GM12878 (cell line): Measurements from ENCODE around the gene CELF2. TPM values are rescaled to one million over a fixed set of nuclear protein-coding genes. Genes with fewer than 3 reads are reported as not detected.

ENCODE experiments used
- ASH2L ChIP-seq: fragments of 300-600, 200-600 bp; sonication (generic); IDR thresholded peaks from 2 replicates; pipeline ENCODE4 v1.6.1; 2017; ENCODE audit warnings: low read depth, mild to moderate bottlenecking, borderline replicate concordance
- DPF2 ChIP-seq: fragments of 450-650 bp; IDR thresholded peaks from 2 replicates; pipeline ENCODE4 v1.6.1; 2017; ENCODE audit warnings: mild to moderate bottlenecking
- EED ChIP-seq: sonication (generic); IDR thresholded peaks from 2 replicates; pipeline ENCODE4 v1.6.1; 2016; ENCODE audit warnings: antibody characterized with exemption, low read depth
- FOS ChIP-seq: IDR thresholded peaks from 3 replicates; pipeline ENCODE4 v1.6.1; 2011; ENCODE audit warnings: borderline replicate concordance; ENCODE audit not compliant: insufficient read length; ENCODE audit errors: extremely low read depth
- FOXM1 ChIP-seq: IDR thresholded peaks from 2 replicates; pipeline ENCODE4 v1.6.1; 2012; ENCODE audit warnings: low read depth, mild to moderate bottlenecking, inconsistent platforms, low read length, moderate library complexity
- GATAD2B ChIP-seq: fragments of 450-650 bp; conservative IDR thresholded peaks from 2 replicates; pipeline ENCODE4 v1.6.1; 2017; ENCODE audit warnings: low read depth, mild to moderate bottlenecking, moderate library complexity
- NBN ChIP-seq: fragments of 450-650 bp; IDR thresholded peaks from 2 replicates; pipeline ENCODE4 v1.6.1; 2016
- NFYA ChIP-seq: IDR thresholded peaks from 2 replicates; pipeline ENCODE4 v1.6.1; 2011; ENCODE audit warnings: low read depth, mild to moderate bottlenecking, low read length, improper control_type of control experiment, borderline replicate concordance
- NFYB ChIP-seq: IDR thresholded peaks from 2 replicates; pipeline ENCODE4 v1.6.1; 2011; ENCODE audit warnings: low read depth, mild to moderate bottlenecking, low read length, improper control_type of control experiment, moderate library complexity; ENCODE audit not compliant: insufficient read depth
- NR2C1 ChIP-seq: fragments of 450-650 bp; IDR thresholded peaks from 2 replicates; pipeline ENCODE4 v1.6.1; 2017; ENCODE audit warnings: antibody characterized with exemption, mild to moderate bottlenecking, moderate library complexity
- NRF1 ChIP-seq: conservative IDR thresholded peaks from 2 replicates; pipeline ENCODE4 v1.6.1; 2011; ENCODE audit warnings: mild to moderate bottlenecking, low read depth, low read length, improper control_type of control experiment
- PAX5 ChIP-seq: IDR thresholded peaks from 2 replicates; pipeline ENCODE4 v1.6.1; 2011; ENCODE audit warnings: low read depth, low read length, borderline replicate concordance
- POLR2AphosphoS5 ChIP-seq: IDR thresholded peaks from 2 replicates; pipeline ENCODE4 v1.6.1; 2011; ENCODE audit warnings: mild to moderate bottlenecking, low read length, inconsistent platforms
- PRDM15 ChIP-seq: fragments of 450-650 bp; formaldehyde crosslinking; IDR thresholded peaks from 2 replicates; pipeline ENCODE4 v1.4.0; 2020; ENCODE audit warnings: mild to moderate bottlenecking, moderate library complexity
- SIN3A ChIP-seq: IDR thresholded peaks from 2 replicates; pipeline ENCODE4 v1.6.1; 2012; ENCODE audit warnings: low read depth, low read length, improper control_type of control experiment
- SP1 ChIP-seq: IDR thresholded peaks from one replicate; pipeline ENCODE4 v1.6.1; 2011; ENCODE audit warnings: low read depth, low read length
- ZNF207 ChIP-seq: fragments of 450-650 bp; IDR thresholded peaks from 2 replicates; pipeline ENCODE4 v1.6.1; 2014; ENCODE audit warnings: antibody characterized with exemption, mild to moderate bottlenecking, borderline replicate concordance
- polyA plus RNA-seq, 11 experiments: library from polyadenylated mRNA; depleted of rRNA in 4 of 11; unstranded in 6 of 11; stranded (reverse) in 5 of 11; fragments of >200 nt; fragmentation: Nextera tagmentation in 4 of 11; fragmentation: Illumina TruSeq in 1 of 11; extraction: Ambion mirVana in 4 of 11; extraction: Trizol in 1 of 11; gene quantifications; 1 replicate in 1 of 11; 2 replicates in 10 of 11; pipeline versions ENCODE4 v1.2.1 to v1.2.3, GENCODE V29; 2011 to 2016; ENCODE audit warnings: inconsistent platforms in 2 of 11, missing spikeins in 2 of 11, low read depth in 1 of 11
- total RNA-seq, 4 experiments: library from RNA; depleted of rRNA in 3 of 4; stranded (reverse); fragments of >200 nt in 3 of 4; fragmentation: Illumina TruSeq in 1 of 4; extraction: Trizol in 1 of 4; gene quantifications; 2 replicates each; pipeline versions ENCODE4 v1.2.1 to v1.2.3, GENCODE V29; 2013 to 2021
- TF ChIP-seq, protein P1 (sequence below): fragments of 450-650 bp; IDR thresholded peaks from 2 replicates; pipeline ENCODE4 v1.6.1; 2017; ENCODE audit warnings: mild to moderate bottlenecking, moderate library complexity
- TF ChIP-seq, protein P2 (sequence below): fragments of 150-350 bp; IDR thresholded peaks from 2 replicates; pipeline ENCODE4 v1.6.1; 2014; ENCODE audit warnings: mild to moderate bottlenecking, low read depth, low read length
- TF ChIP-seq, protein P3 (sequence below): IDR thresholded peaks from 2 replicates; pipeline ENCODE4 v1.6.1; 2011; ENCODE audit warnings: low read depth, mild to moderate bottlenecking, low read length, moderate library complexity, borderline replicate concordance; ENCODE audit errors: extremely low read depth

Gene CELF2
- total and polyA plus RNA-seq, 10 of the 15 experiments (the other 5 are each of a cell fraction or from before 2014, with no cell fraction given), result 20.8 to 129 (median 86.3) TPM

DNA sequence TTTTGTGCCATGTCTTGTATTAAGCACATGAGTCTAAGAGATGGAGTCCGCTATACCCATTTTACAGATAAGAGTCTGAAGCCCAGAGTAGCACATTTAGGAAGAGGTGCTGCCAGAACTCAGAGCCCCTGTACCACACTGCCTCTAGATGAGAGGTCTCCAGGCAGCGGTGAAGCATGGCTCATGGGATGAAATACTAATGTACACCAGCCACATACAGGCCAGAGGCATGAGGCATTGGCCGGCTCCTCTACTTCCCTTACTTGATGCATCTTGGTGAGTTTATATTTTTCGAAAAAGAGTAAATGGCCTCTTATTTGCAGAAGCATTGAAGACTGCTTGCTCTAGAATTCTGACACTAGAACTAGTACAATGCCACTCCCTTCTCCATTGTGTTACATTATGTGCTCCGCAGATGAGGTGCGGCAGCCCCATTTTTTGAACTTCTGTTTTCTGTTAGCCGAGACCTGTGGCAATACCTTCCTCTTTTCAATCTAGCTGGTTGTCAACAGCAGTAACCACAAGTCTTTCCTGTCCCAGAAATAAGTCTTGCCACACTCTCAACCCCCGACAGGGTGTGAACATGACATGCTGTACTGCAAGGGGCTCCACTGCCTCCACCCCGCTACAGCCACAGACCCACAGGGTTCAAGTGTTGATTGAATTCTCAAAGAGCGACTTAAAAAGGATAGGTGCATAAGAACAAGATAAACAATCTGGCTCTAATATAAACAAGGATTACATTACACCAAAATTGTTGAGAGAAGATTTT, 145.3 kb downstream of the CELF2 start (continued):
- TF ChIP-seq PAX5 (peak; percentile 74; the same call in 1 of the 2 replicates), SIN3A (no peak), NFYB (no peak), NFYA (no peak), EED (peak; percentile 78), SP1 (no peak), FOS (no peak), PRDM15 (no peak), NRF1 (no peak), FOXM1 (no peak), NBN (peak; percentile 91), POLR2AphosphoS5 (peak; percentile 75), ZNF207 (0 out of 2 replicates have a peak, but pooled peaks have one; percentile 32), NR2C1 (no peak), ASH2L (no peak; the same call in 1 of the 2 replicates), GATAD2B (0 out of 2 replicates have a peak, but pooled peaks have one; percentile 54), DPF2 (peak; percentile 95)
- TF ChIP-seq, protein P1, sequence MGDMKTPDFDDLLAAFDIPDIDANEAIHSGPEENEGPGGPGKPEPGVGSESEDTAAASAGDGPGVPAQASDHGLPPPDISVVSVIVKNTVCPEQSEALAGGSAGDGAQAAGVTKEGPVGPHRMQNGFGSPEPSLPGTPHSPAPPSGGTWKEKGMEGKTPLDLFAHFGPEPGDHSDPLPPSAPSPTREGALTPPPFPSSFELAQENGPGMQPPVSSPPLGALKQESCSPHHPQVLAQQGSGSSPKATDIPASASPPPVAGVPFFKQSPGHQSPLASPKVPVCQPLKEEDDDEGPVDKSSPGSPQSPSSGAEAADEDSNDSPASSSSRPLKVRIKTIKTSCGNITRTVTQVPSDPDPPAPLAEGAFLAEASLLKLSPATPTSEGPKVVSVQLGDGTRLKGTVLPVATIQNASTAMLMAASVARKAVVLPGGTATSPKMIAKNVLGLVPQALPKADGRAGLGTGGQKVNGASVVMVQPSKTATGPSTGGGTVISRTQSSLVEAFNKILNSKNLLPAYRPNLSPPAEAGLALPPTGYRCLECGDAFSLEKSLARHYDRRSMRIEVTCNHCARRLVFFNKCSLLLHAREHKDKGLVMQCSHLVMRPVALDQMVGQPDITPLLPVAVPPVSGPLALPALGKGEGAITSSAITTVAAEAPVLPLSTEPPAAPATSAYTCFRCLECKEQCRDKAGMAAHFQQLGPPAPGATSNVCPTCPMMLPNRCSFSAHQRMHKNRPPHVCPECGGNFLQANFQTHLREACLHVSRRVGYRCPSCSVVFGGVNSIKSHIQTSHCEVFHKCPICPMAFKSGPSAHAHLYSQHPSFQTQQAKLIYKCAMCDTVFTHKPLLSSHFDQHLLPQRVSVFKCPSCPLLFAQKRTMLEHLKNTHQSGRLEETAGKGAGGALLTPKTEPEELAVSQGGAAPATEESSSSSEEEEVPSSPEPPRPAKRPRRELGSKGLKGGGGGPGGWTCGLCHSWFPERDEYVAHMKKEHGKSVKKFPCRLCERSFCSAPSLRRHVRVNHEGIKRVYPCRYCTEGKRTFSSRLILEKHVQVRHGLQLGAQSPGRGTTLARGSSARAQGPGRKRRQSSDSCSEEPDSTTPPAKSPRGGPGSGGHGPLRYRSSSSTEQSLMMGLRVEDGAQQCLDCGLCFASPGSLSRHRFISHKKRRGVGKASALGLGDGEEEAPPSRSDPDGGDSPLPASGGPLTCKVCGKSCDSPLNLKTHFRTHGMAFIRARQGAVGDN, result peak; percentile 88
- TF ChIP-seq, protein P2, sequence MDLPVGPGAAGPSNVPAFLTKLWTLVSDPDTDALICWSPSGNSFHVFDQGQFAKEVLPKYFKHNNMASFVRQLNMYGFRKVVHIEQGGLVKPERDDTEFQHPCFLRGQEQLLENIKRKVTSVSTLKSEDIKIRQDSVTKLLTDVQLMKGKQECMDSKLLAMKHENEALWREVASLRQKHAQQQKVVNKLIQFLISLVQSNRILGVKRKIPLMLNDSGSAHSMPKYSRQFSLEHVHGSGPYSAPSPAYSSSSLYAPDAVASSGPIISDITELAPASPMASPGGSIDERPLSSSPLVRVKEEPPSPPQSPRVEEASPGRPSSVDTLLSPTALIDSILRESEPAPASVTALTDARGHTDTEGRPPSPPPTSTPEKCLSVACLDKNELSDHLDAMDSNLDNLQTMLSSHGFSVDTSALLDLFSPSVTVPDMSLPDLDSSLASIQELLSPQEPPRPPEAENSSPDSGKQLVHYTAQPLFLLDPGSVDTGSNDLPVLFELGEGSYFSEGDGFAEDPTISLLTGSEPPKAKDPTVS, result no peak
- TF ChIP-seq, protein P3, sequence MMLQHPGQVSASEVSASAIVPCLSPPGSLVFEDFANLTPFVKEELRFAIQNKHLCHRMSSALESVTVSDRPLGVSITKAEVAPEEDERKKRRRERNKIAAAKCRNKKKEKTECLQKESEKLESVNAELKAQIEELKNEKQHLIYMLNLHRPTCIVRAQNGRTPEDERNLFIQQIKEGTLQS, result no peak
